Body of pancreas (tissue), 4 donors: Measurements from ENCODE around the gene CBFA2T3. TPM values are rescaled to one million over a fixed set of nuclear protein-coding genes. Genes with fewer than 3 reads are reported as not detected.

Experiments used
- ATAC-seq: fragments of 150-250 bp; one replicate; pipeline ENCODE4 v1.9.1; 2016
- DNase-seq, 4 donors: peaks; one replicate each; pipeline ENCODE4 v3.0.0-alpha.2; 2019
- H3K27ac ChIP-seq, 4 donors: fragments of 200-600 bp; sonication (generic); 1 replicate in 3 of 4; 2 replicates in 1 of 4; pipeline versions ENCODE4 v1.5.1 to v1.6.1; 2016 to 2019; ENCODE audit warnings: mild to moderate bottlenecking in 1 of 4, mixed read lengths in 1 of 4, moderate library complexity in 1 of 4
- H3K27me3 ChIP-seq, 2 donors: fragments of 200-600 bp; sonication (generic); one replicate each; pipeline ENCODE4 v1.6.0; 2016; ENCODE audit warnings: mild to moderate bottlenecking in 1 of 2
- H3K36me3 ChIP-seq, 2 donors: fragments of 200-600 bp; sonication (generic); replicated peaks in 1 of 2; 2 replicates each; pipeline ENCODE4 v1.5.1; 2016; ENCODE audit warnings: low read depth in 2 of 2; ENCODE audit not compliant: insufficient read depth in 1 of 2
- H3K4me1 ChIP-seq: fragments of 200-600 bp; sonication (generic); one replicate; pipeline ENCODE4 v1.6.0; 2016
- H3K4me3 ChIP-seq, 2 donors: fragments of 200-600 bp; sonication (generic); 1 replicate in 1 of 2; 2 replicates in 1 of 2; pipeline ENCODE4 v1.5.1; 2016 to 2019
- H3K9me3 ChIP-seq, 3 donors: fragments of 200-600 bp; sonication (generic); 1 replicate in 2 of 3; 2 replicates in 1 of 3; pipeline ENCODE4 v1.5.1; 2016
- POLR2A ChIP-seq, 3 donors: fragments of 450-650 bp; IDR thresholded peaks; one replicate each; pipeline ENCODE4 v1.6.1; 2016; ENCODE audit warnings: antibody characterized with exemption in 3 of 3, mild to moderate bottlenecking in 2 of 3
- WGBS, 2 donors: methylation state at CpG; one replicate each; pipeline ENCODE4 v1.1.5; 2017; 5-methylcytosine and 5-hydroxymethylcytosine counted together
- intact Hi-C: fragments of 100-400 bp; cut with DNase I; formaldehyde crosslinking; loops from one replicate; pipeline ENCODE4 v1.15.1; 2023
- total RNA-seq, 2 donors: library from RNA; depleted of rRNA; stranded (reverse); fragments of >200 nt; gene quantifications; one replicate each; pipeline ENCODE4 v1.1.0, GENCODE V29; 2016
- TF ChIP-seq, protein P1 (sequence below), 7 experiments: fragments of 450-650 bp in 4 of 7; fragments of 200-600 bp in 3 of 7; sonication (generic) in 3 of 7; IDR thresholded peaks; one replicate each; pipeline ENCODE4 v1.5.1; 2016 to 2019; ENCODE audit warnings: antibody characterized with exemption in 7 of 7

Gene CBFA2T3
- total RNA-seq, 2 donors from 2014 or later: 7.8 to 16.2 TPM

GRCh38 chr16:88853325-88853941 lies 123.6 kb downstream of the CBFA2T3 start:
- 65 to 72% methylated on average over 10 to 17 of the region's 17 CpGs for WGBS, 2 donors
- TF ChIP-seq, protein P1, sequence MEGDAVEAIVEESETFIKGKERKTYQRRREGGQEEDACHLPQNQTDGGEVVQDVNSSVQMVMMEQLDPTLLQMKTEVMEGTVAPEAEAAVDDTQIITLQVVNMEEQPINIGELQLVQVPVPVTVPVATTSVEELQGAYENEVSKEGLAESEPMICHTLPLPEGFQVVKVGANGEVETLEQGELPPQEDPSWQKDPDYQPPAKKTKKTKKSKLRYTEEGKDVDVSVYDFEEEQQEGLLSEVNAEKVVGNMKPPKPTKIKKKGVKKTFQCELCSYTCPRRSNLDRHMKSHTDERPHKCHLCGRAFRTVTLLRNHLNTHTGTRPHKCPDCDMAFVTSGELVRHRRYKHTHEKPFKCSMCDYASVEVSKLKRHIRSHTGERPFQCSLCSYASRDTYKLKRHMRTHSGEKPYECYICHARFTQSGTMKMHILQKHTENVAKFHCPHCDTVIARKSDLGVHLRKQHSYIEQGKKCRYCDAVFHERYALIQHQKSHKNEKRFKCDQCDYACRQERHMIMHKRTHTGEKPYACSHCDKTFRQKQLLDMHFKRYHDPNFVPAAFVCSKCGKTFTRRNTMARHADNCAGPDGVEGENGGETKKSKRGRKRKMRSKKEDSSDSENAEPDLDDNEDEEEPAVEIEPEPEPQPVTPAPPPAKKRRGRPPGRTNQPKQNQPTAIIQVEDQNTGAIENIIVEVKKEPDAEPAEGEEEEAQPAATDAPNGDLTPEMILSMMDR (IDR thresholded peaks at IDR 0.05): no peak
- TF ChIP-seq POLR2A (IDR thresholded peaks at IDR 0.05): no peak
- Histone ChIP-seq H3K4me1 (peaks cover 17% of the 10 kb centered on the region), H3K36me3 (no peaks in the 10 kb centered on the region), H3K4me3 (no peak overlapping the region), H3K27me3 (no peaks in the 10 kb centered on the region), H3K9me3 (no peaks in the 10 kb centered on the region), H3K27ac (no peak overlapping the region)
- ATAC-seq (no peak), DNase-seq (no peak)
- intact Hi-C loops: no loop called here

DNA sequence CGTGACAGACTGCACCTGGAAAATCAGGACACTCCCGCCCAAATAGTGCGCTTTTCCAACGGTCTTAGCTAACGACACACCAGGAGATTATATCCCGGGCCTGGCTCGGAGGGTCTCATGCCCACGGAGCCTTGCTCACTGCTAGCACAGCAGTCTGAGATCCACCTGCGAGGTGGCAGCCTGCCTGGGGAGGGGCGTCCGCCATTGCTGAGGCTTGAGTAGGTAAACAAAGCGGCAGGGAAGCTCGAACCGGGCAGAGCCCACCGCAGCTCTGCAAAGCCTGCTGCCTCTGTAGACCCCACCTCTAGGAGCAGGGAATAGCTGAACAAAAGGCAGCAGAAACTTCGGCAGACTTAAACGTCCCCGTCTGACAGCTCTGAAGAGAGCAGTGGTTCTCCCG lies 125.4 kb downstream of the CBFA2T3 start:
- DNase-seq (no peak), ATAC-seq (no peak)
- Histone ChIP-seq H3K36me3 (no peaks in the 10 kb centered on the region), H3K27ac (no peak overlapping the region), H3K4me1 (peaks cover 8% of the 10 kb centered on the region), H3K9me3 (no peaks in the 10 kb centered on the region), H3K4me3 (no peak overlapping the region), H3K27me3 (no peaks in the 10 kb centered on the region)
- TF ChIP-seq POLR2A (IDR thresholded peaks at IDR 0.05): no peak
- TF ChIP-seq, protein P1 (IDR thresholded peaks at IDR 0.05): no peak
- WGBS, 2 donors: 93 to 94% methylated on average over 15 to 19 of the region's 19 CpGs
- intact Hi-C loops: no loop called here

DNA sequence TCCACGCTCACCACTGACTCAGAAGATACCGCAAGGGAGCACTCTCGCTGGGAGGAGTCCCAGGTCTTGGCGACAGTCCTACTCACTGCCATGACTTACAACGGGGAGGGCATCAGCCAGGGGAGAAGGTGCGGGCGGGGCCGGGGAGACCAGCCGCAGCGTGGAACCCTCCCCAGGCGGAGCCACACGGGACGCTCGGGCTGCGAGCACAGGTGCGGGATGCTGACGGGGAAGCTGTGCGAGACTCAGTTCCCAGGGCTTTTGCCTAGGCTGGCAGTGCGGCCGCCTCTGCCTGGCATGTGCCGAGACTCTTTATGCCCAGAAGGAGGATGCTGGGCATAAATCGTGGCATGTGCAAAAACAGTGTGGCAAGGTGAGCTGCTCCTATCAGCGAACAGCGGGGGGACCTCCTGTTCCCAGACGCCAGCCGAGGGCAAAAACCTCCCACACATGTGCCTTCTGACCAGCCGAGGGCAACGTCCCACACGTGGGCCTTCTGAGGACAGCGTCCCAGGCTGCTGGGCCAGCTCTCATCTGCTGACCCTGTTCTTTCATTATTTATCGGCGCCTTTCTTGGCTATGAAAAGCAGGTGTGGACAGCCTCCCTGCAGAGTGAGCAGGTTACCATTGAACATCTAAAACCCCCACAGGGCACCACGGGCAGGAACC lies 126.3 kb downstream of the CBFA2T3 start:
- H3K9me3 ChIP-seq: no peaks in the 10 kb centered on the region
- DNase-seq (no peak), ATAC-seq (no peak)
- TF ChIP-seq, protein P1 (IDR thresholded peaks at IDR 0.05): no peak
- TF ChIP-seq POLR2A (IDR thresholded peaks at IDR 0.05): no peak
- H3K27me3 ChIP-seq: no peaks in the 10 kb centered on the region
- peaks cover 1% of the 10 kb centered on the region for H3K4me1 ChIP-seq
- no peak overlapping the region for H3K4me3 ChIP-seq
- H3K36me3 ChIP-seq: no peaks in the 10 kb centered on the region
- 90 to 91% methylated on average over 25 to 33 of the region's 33 CpGs for WGBS, 2 donors
- no peak overlapping the region for H3K27ac ChIP-seq
- intact Hi-C loops: no loop called here

GRCh38 chr16:88848557-88848956 lies 128.4 kb downstream of the CBFA2T3 start:
- no peaks in the 10 kb centered on the region for H3K36me3 ChIP-seq
- no peaks in the 10 kb centered on the region for H3K27me3 ChIP-seq
- intact Hi-C loops: no loop called here
- no peaks in the 10 kb centered on the region for H3K4me1 ChIP-seq
- H3K4me3 ChIP-seq: no peak overlapping the region
- DNase-seq: no peak
- TF ChIP-seq, protein P1 (IDR thresholded peaks at IDR 0.05): no peak
- TF ChIP-seq POLR2A (IDR thresholded peaks at IDR 0.05): no peak
- ATAC-seq: no peak
- no peaks in the 10 kb centered on the region for H3K9me3 ChIP-seq
- 90% methylated on average over 16 to 21 of the region's 21 CpGs for WGBS, 2 donors
- no peak overlapping the region for H3K27ac ChIP-seq

GRCh38 chr16:88847654-88848053 lies 129.4 kb downstream of the CBFA2T3 start:
- Histone ChIP-seq H3K36me3 (no peaks in the 10 kb centered on the region), H3K9me3 (no peaks in the 10 kb centered on the region), H3K27me3 (no peaks in the 10 kb centered on the region), H3K4me3 (no peak overlapping the region), H3K27ac (no peak overlapping the region), H3K4me1 (no peaks in the 10 kb centered on the region)
- WGBS, 2 donors: 90 to 92% methylated on average over 18 of the region's 18 CpGs
- no peak for ATAC-seq
- no peak for TF ChIP-seq POLR2A (IDR thresholded peaks at IDR 0.05)
- TF ChIP-seq, protein P1 (IDR thresholded peaks at IDR 0.05): no peak
- intact Hi-C loops: no loop called here
- DNase-seq: no peak
